Measurements from ENCODE around the gene BHLHA9. TPM values are rescaled to one million over a fixed set of nuclear protein-coding genes. Genes with fewer than 3 reads are reported as not detected.

The BHLHA9 gene
- total RNA-seq, 2 donors from 2014 or later = not detected

GRCh38 chr17:1273492-1274244 lies 3.4 kb downstream of the BHLHA9 start:
- Histone ChIP-seq H3K27ac (no peak overlapping the region), H3K27me3 (replicated peaks; ENCODE audit: insufficient read depth) (no peaks in the 10 kb centered on the region), H3K4me1 (replicated peaks) (no peaks in the 10 kb centered on the region), H3K9me3 (no peaks in the 10 kb centered on the region), H3K4me3 (no peak overlapping the region), H3K36me3 (no peaks in the 10 kb centered on the region)
- intact Hi-C loops (cut with DNase I) = no loop called here
- DNase-seq (ENCODE audit: low spot score) = no peak
- WGBS = 85% methylated on average over 13 of the region's 13 CpGs
- TF ChIP-seq CTCF (IDR thresholded peaks at IDR 0.05) (no peak), POLR2AphosphoS5 (IDR thresholded peaks at IDR 0.05) (no peak), POLR2A (IDR thresholded peaks at IDR 0.05) (no peak)

- no peaks in the 10 kb centered on the region for H3K9me3 ChIP-seq
- H3K27ac ChIP-seq = no peak overlapping the region
- intact Hi-C loops (cut with DNase I) = no loop called here
- 82% methylated on average over 6 of the region's 6 CpGs for WGBS
- H3K4me3 ChIP-seq = no peak overlapping the region
- DNase-seq (ENCODE audit: low spot score) = no peak
- no peaks in the 10 kb centered on the region for H3K4me1 ChIP-seq (replicated peaks)
- H3K27me3 ChIP-seq (replicated peaks; ENCODE audit: insufficient read depth) = no peaks in the 10 kb centered on the region
- H3K36me3 ChIP-seq = no peaks in the 10 kb centered on the region
- no peak for TF ChIP-seq CTCF (IDR thresholded peaks at IDR 0.05)
- TF ChIP-seq POLR2AphosphoS5 (IDR thresholded peaks at IDR 0.05) = no peak
- TF ChIP-seq POLR2A (IDR thresholded peaks at IDR 0.05) = no peak
Measured at GRCh38 chr17:1274245-1274608, 4.0 kb downstream of the BHLHA9 start.

GRCh38 chr17:1275205-1275961 lies 5.1 kb downstream of the BHLHA9 start:
- H3K4me1 ChIP-seq (replicated peaks) = no peaks in the 10 kb centered on the region
- intact Hi-C loops (cut with DNase I) = loop anchor here (5.0 kb wide), 1 partner anchor 62 kb away; no protein-coding TSS in a partner anchor
- no peak overlapping the region for H3K4me3 ChIP-seq
- no peaks in the 10 kb centered on the region for H3K9me3 ChIP-seq
- H3K36me3 ChIP-seq = no peaks in the 10 kb centered on the region
- H3K27ac ChIP-seq = no peak overlapping the region
- DNase-seq (ENCODE audit: low spot score) = no peak
- no peaks in the 10 kb centered on the region for H3K27me3 ChIP-seq (replicated peaks; ENCODE audit: insufficient read depth)
- TF ChIP-seq POLR2AphosphoS5 (IDR thresholded peaks at IDR 0.05) (no peak), CTCF (IDR thresholded peaks at IDR 0.05) (no peak), POLR2A (IDR thresholded peaks at IDR 0.05) (no peak)
- WGBS = 75% methylated on average over 10 of the region's 10 CpGs

GRCh38 chr17:1275962-1276736 lies 5.9 kb downstream of the BHLHA9 start:
- Histone ChIP-seq H3K27ac (no peak overlapping the region), H3K4me1 (replicated peaks) (no peaks in the 10 kb centered on the region), H3K4me3 (no peak overlapping the region), H3K27me3 (replicated peaks; ENCODE audit: insufficient read depth) (no peaks in the 10 kb centered on the region), H3K36me3 (no peaks in the 10 kb centered on the region), H3K9me3 (no peaks in the 10 kb centered on the region)
- TF ChIP-seq POLR2AphosphoS5 (IDR thresholded peaks at IDR 0.05) (no peak), CTCF (IDR thresholded peaks at IDR 0.05) (peak; percentile 57 to 80 (median 66)), POLR2A (IDR thresholded peaks at IDR 0.05) (no peak)
- peak; percentile 45 for DNase-seq (ENCODE audit: low spot score)
- 29% methylated on average over 28 of the region's 28 CpGs for whole genome bisulfite sequencing
- intact Hi-C loops (cut with DNase I) = loop anchor here (5.0 kb wide), 1 partner anchor 61 kb away; no protein-coding TSS in a partner anchor
